ENCODE data around the gene KIN.

DNA sequence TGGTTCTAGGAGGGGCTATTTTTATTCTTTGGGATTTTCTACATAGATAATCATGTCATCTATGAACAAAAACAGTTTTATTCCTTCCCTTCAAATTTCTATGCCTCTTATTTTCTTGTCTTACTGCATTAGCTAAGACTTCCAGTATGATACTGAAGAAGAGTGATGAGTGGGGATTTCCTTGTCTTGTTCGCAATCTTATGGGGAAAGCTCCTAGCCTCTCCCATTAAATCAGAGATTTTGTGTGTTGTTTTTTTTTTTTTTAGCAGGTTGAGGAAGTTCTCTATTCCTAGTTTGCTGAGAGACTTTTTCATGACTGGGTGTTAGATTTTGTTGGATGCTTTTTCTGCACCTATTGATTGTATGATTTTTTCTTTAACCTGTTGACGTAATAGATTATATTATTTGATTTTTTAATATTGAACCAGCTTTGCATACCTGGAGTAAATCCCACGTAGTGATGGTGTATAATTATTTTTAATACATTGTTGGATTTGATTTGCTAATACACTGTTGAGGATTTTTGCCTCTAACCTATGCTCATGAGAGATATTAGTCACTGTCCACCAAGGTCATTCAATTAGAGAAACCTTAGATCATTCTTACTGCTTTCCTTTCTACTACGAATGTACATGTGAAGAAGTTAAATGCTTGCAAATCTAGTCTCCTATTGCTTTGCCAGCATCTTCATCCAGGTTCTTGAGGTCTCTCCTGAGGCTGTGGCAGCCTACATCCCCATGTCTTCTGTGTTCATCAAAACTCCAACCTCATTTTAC, 6.6 kb upstream of the KIN start:
- TF ChIP-seq EZH2phosphoT487 (IDR thresholded peaks at IDR 0.05; ENCODE audit: unreplicated experiment) (no peak), CTCF (conservative IDR thresholded peaks at IDR 0.05; ENCODE audit: low read depth in 2 of 2) (no peak)

Data from GM23338 (cell line).